Neural progenitor cell (in vitro differentiated cells): ENCODE results near the gene TIGD7.

Experiments used
- EZH2 ChIP-seq: fragments of 200-600 bp; sonication (generic); IDR thresholded peaks from 2 replicates; pipeline ENCODE4 v1.6.1; 2017; ENCODE audit warnings: antibody characterized with exemption, mild to moderate bottlenecking, moderate library complexity
- EZH2phosphoT487 ChIP-seq: fragments of 200-600 bp; sonication (generic); IDR thresholded peaks from 2 replicates; pipeline ENCODE4 v1.6.1; 2017; ENCODE audit warnings: antibody characterized with exemption
- TF ChIP-seq, protein P1 (sequence below): fragments of 200-600 bp; sonication (generic); IDR thresholded peaks from 2 replicates; pipeline ENCODE4 v1.5.1; 2017; ENCODE audit warnings: antibody characterized with exemption, mild to moderate bottlenecking

DNA sequence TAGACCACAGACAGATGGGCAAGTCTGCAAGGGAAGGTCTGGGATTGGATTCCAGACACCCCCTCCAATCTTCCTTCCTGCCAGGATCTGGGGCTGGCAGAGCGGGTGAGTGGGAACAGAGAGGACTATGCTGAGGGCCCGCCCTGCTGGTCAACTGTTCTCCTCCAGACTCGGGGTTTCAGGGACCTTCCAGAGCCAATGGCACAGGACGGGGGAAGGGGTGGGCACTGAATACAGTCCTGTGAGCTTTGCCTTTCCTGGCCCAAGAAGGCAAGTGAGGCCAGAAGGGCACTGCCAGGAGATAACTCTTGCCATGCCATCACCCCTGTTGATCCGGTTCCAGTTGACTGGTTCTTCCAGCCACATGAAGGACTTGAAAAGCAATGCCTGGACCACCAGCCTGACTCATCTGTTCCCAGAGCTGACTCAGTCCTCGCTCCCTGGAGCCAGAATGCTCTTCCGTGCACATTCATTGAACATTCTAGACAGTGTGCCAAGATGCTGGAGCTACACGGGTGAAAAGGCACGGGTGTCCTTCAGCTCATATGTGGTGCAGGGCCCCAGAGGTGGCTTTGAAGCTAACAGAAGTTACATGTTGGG, 48.3 kb downstream of the TIGD7 start:
- TF ChIP-seq, protein P1, sequence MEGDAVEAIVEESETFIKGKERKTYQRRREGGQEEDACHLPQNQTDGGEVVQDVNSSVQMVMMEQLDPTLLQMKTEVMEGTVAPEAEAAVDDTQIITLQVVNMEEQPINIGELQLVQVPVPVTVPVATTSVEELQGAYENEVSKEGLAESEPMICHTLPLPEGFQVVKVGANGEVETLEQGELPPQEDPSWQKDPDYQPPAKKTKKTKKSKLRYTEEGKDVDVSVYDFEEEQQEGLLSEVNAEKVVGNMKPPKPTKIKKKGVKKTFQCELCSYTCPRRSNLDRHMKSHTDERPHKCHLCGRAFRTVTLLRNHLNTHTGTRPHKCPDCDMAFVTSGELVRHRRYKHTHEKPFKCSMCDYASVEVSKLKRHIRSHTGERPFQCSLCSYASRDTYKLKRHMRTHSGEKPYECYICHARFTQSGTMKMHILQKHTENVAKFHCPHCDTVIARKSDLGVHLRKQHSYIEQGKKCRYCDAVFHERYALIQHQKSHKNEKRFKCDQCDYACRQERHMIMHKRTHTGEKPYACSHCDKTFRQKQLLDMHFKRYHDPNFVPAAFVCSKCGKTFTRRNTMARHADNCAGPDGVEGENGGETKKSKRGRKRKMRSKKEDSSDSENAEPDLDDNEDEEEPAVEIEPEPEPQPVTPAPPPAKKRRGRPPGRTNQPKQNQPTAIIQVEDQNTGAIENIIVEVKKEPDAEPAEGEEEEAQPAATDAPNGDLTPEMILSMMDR: no peak
- TF ChIP-seq EZH2 (no peak), EZH2phosphoT487 (no peak)
